A549 (cell line): ENCODE measurements around the gene CNTN4. TPM values are rescaled to one million over a fixed set of nuclear protein-coding genes. Genes with fewer than 3 reads are reported as not detected.
"Not testable (repeated sequence)": the region's sequence is repeated elsewhere in the genome, so short reads cannot be mapped to it uniquely, and the experiment has no call there.

ENCODE experiments used
- ATAC-seq, 2 experiments: fragments of 200-7000 bp in 1 of 2; fragments of >200 bp in 1 of 2; cut with Nextera tagmentation in 1 of 2; cut with Tn5 transposase in 1 of 2; 3 replicates each; pipeline versions ENCODE4 v1.8.0 to v1.9.1; 2018 to 2020; ENCODE audit warnings: mild to moderate bottlenecking in 1 of 2, moderate library complexity in 1 of 2
- CTCF ChIA-PET: fragments of 300-600 bp; sonication (Branson Sonifier 250); formaldehyde crosslinking; extraction: SDS; loops from one replicate; lab custom pipeline; 2021; ENCODE audit warnings: antibody characterized with exemption, inconsistent platforms; lab: Yijun Ruan, JAX
- POLR2A ChIA-PET: fragments of 350-600 bp; formaldehyde crosslinking; extraction: SDS; loops from one replicate; lab custom pipeline; 2021; ENCODE audit warnings: antibody characterized with exemption, inconsistent platforms; lab: Yijun Ruan, JAX
- DNase-seq, 2 experiments: peaks; one replicate each; pipeline versions ENCODE4 v3.0.0 to v3.0.0-alpha.2; 2011 to 2016; ENCODE audit warnings: low read depth in 1 of 2, low spot score in 1 of 2
- FAIRE-seq: peaks from 2 replicates; lab custom pipeline; 2011; peaks lifted over from hg19 to GRCh38; lab: Jason Lieb, UNC
- H3K27ac ChIP-seq, 2 experiments: fragments of >200 bp; sonication (Bioruptor Twin); formaldehyde crosslinking; 3 replicates each; pipeline ENCODE4 v1.5.1; 2016 to 2017
- H3K4me1 ChIP-seq: fragments of >200 bp; sonication (Bioruptor Twin); formaldehyde crosslinking; 3 replicates; pipeline ENCODE4 v1.6.1; 2016
- H3K4me2 ChIP-seq: fragments of >200 bp; sonication (Bioruptor Twin); formaldehyde crosslinking; 3 replicates; pipeline ENCODE4 v1.6.1; 2016
- H3K4me3 ChIP-seq: fragments of >200 bp; sonication (Bioruptor Twin); formaldehyde crosslinking; 3 replicates; pipeline ENCODE4 v1.5.1; 2016
- H3K9me3 ChIP-seq: fragments of >200 bp; sonication (Bioruptor Twin); formaldehyde crosslinking; 3 replicates; pipeline ENCODE4 v1.6.1; 2016
- BHLHE40 ChIP-seq: IDR thresholded peaks from 2 replicates; pipeline ENCODE4 v1.6.1; 2012; ENCODE audit warnings: low read depth, low read length, inconsistent platforms
- CHD4 ChIP-seq: fragments of 200-600 bp; sonication (generic); IDR thresholded peaks from 2 replicates; pipeline ENCODE4 v1.6.1; 2016; ENCODE audit warnings: antibody characterized with exemption, mild to moderate bottlenecking, borderline replicate concordance
- EHF ChIP-seq: fragments of 250-450 bp; sonication (Bioruptor Pico); IDR thresholded peaks from 2 replicates; pipeline ENCODE4 v1.5.0; 2020; ENCODE audit warnings: mild to moderate bottlenecking
- ELK1 ChIP-seq: fragments of 150-350 bp; IDR thresholded peaks from 2 replicates; pipeline ENCODE4 v1.6.1; 2014; ENCODE audit warnings: low read depth, mild to moderate bottlenecking, low read length
- EP300 ChIP-seq, 2 experiments: fragments of >200 bp; sonication (Bioruptor Twin); formaldehyde crosslinking; IDR thresholded peaks; 2 replicates in 1 of 2; 3 replicates in 1 of 2; pipeline ENCODE4 v1.6.1; 2016 to 2017
- GATA3 ChIP-seq: IDR thresholded peaks from 2 replicates; pipeline ENCODE4 v1.6.1; 2012; ENCODE audit warnings: borderline replicate concordance
- HOXB5 ChIP-seq: fragments of 250-450 bp; sonication (Bioruptor Pico); IDR thresholded peaks from 2 replicates; pipeline ENCODE4 v1.5.0; 2020; ENCODE audit warnings: mild to moderate bottlenecking, moderate library complexity
- JUNB ChIP-seq: fragments of >200 bp; sonication (Bioruptor Twin); formaldehyde crosslinking; IDR thresholded peaks from 2 replicates; pipeline ENCODE4 v1.6.1; 2016
- MAFK ChIP-seq: fragments of 450-650 bp; IDR thresholded peaks from 2 replicates; pipeline ENCODE4 v1.6.1; 2014; ENCODE audit not compliant: partially characterized antibody
- NFE2L2 ChIP-seq: fragments of 150-350 bp; conservative IDR thresholded peaks from 2 replicates; pipeline ENCODE4 v1.6.1; 2014; ENCODE audit warnings: low read length
- NPAS2 ChIP-seq: fragments of 250-450 bp; sonication (Bioruptor Pico); IDR thresholded peaks from 2 replicates; pipeline ENCODE4 v1.8.0; 2022; ENCODE audit warnings: mild to moderate bottlenecking, moderate library complexity, borderline replicate concordance
- RFX5 ChIP-seq: fragments of 450-650 bp; IDR thresholded peaks from 2 replicates; pipeline ENCODE4 v1.7.1; 2014; ENCODE audit warnings: antibody characterized with exemption, mild to moderate bottlenecking, moderate library complexity
- SREBF2 ChIP-seq: fragments of 450-650 bp; IDR thresholded peaks from 2 replicates; pipeline ENCODE4 v1.6.1; 2014; ENCODE audit warnings: mild to moderate bottlenecking, moderate library complexity
- TFCP2L1 ChIP-seq: fragments of 250-450 bp; sonication (Bioruptor Pico); IDR thresholded peaks from 2 replicates; pipeline ENCODE4 v1.5.0; 2021; ENCODE audit warnings: mild to moderate bottlenecking
- ZC3H11A ChIP-seq: fragments of 450-650 bp; IDR thresholded peaks from 2 replicates; pipeline ENCODE4 v1.6.1; 2014; ENCODE audit warnings: antibody characterized with exemption, mild to moderate bottlenecking
- ZNF302 ChIP-seq: fragments of 250-450 bp; sonication (Bioruptor Pico); IDR thresholded peaks from 2 replicates; pipeline ENCODE4 v1.9.0; 2021; ENCODE audit warnings: inconsistent platforms, mild to moderate bottlenecking, moderate library complexity
- WGBS: methylation state at CpG from one replicate; pipeline ENCODE4 v1.1.6; 2017; ENCODE audit errors: missing lambda C conversion rate; 5-methylcytosine and 5-hydroxymethylcytosine counted together
- polyA plus RNA-seq, 4 experiments: library from polyadenylated mRNA; depleted of rRNA in 3 of 4; stranded (reverse); fragments of >200 nt; fragmentation: RNase III in 1 of 4; extraction: RNeasy Plus Mini Kit Qiagen cat#74134 plus additional on column Dnase treatment in 1 of 4; gene quantifications; 2 replicates in 3 of 4; 3 replicates in 1 of 4; pipeline ENCODE4 v1.2.3, GENCODE V29; 2011 to 2017
- TF ChIP-seq, protein P1 (sequence below): fragments of >200 bp; sonication (Bioruptor Twin); formaldehyde crosslinking; IDR thresholded peaks from 2 replicates; pipeline ENCODE4 v1.6.1; 2016
- TF ChIP-seq, protein P2 (sequence below): IDR thresholded peaks from 2 replicates; pipeline ENCODE4 v1.6.1; 2012
- TF ChIP-seq, protein P3 (sequence below): fragments of >200 bp; sonication (Bioruptor Twin); formaldehyde crosslinking; IDR thresholded peaks from 3 replicates; pipeline ENCODE4 v1.5.1; 2016

Gene CNTN4
- polyA plus RNA-seq, 2 of the 4 experiments (the other 2 are of a cell fraction) = 0.03 TPM; not detected in 1

DNA sequence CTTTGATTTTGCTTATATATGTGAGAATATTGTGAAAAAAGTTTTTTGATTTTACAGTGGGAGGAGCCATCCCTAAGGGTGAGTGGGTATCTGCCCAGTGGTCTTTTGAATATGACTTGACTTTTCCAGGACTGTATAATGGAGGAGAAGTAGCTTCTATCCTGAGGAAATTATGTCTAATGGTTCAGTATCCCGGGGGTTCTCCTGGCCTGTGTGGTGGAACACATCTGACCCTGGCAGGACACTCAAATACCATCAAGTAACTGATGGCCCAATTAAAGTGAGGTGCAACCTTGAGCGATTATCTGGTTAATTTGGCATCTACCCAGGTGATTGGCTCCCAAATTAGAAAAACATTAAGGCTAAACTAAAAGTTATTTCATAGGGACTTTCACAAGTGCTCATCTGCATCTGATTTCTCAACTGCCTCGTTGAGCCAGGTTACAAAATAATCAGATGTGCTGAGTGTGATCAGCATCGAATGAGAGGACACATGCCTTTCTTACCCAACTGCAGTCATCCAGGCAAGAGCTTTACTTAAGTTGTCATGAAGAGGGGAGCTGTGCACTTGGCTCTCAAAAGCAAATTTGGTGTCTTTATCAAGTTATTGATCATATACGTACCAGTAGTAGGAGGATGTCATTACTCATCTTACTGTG, 810.2 kb downstream of the CNTN4 start (continued):
- TF ChIP-seq, protein P1, sequence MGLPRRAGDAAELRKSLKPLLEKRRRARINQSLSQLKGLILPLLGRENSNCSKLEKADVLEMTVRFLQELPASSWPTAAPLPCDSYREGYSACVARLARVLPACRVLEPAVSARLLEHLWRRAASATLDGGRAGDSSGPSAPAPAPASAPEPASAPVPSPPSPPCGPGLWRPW = no peak
- TF ChIP-seq ELK1 = no peak

GRCh38 chr3:2910997-2911396, 812.3 kb downstream of the CNTN4 start:
- POLR2A ChIA-PET = no interaction called here
- WGBS = 6% methylated on average over 2 of the region's 2 CpGs
- Histone ChIP-seq H3K9me3 (no peaks in the 10 kb centered on the region), H3K4me3 (no peak overlapping the region), H3K27ac (no peak overlapping the region), H3K4me1 (no peaks in the 10 kb centered on the region), H3K4me2 (no peak overlapping the region)
- no peak for DNase-seq
- no peak for FAIRE-seq
- CTCF ChIA-PET = interaction anchor here (1.1 kb wide), 1 partner anchor 11 kb away, joined by 3 read pairs; no protein-coding TSS in a partner anchor
- no peak for TF ChIP-seq EHF (CRISPR knock-in tag)
- TF ChIP-seq CHD4 = no peak
- TF ChIP-seq, protein P2, sequence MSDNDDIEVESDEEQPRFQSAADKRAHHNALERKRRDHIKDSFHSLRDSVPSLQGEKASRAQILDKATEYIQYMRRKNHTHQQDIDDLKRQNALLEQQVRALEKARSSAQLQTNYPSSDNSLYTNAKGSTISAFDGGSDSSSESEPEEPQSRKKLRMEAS = no peak
- TF ChIP-seq BHLHE40 = no peak
- TF ChIP-seq RFX5 = no peak
- no peak for TF ChIP-seq SREBF2
- no peak for TF ChIP-seq NPAS2 (CRISPR knock-in tag)
- no peak for TF ChIP-seq ZNF302 (CRISPR knock-in tag)
- TF ChIP-seq HOXB5 (CRISPR knock-in tag) = no peak
- no peak for TF ChIP-seq ZC3H11A
- no peak for TF ChIP-seq GATA3
- TF ChIP-seq, protein P3, sequence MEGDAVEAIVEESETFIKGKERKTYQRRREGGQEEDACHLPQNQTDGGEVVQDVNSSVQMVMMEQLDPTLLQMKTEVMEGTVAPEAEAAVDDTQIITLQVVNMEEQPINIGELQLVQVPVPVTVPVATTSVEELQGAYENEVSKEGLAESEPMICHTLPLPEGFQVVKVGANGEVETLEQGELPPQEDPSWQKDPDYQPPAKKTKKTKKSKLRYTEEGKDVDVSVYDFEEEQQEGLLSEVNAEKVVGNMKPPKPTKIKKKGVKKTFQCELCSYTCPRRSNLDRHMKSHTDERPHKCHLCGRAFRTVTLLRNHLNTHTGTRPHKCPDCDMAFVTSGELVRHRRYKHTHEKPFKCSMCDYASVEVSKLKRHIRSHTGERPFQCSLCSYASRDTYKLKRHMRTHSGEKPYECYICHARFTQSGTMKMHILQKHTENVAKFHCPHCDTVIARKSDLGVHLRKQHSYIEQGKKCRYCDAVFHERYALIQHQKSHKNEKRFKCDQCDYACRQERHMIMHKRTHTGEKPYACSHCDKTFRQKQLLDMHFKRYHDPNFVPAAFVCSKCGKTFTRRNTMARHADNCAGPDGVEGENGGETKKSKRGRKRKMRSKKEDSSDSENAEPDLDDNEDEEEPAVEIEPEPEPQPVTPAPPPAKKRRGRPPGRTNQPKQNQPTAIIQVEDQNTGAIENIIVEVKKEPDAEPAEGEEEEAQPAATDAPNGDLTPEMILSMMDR = no peak
- ATAC-seq = no peak

GRCh38 chr3:2915826-2916225, 817.2 kb downstream of the CNTN4 start:
- no peak for DNase-seq
- Histone ChIP-seq H3K4me1 (no peaks in the 10 kb centered on the region), H3K27ac (no peak overlapping the region), H3K9me3 (no peaks in the 10 kb centered on the region), H3K4me3 (no peak overlapping the region), H3K4me2 (no peak overlapping the region)
- no peak for ATAC-seq
- FAIRE-seq = no peak
- ChIA-PET CTCF (no interaction called here), POLR2A (no interaction called here)
- 0% methylated on average over 3 of the region's 3 CpGs for WGBS
- TF ChIP-seq ZC3H11A = no peak
- no peak for TF ChIP-seq MAFK
- TF ChIP-seq CHD4 = no peak
- no peak for TF ChIP-seq JUNB
- TF ChIP-seq GATA3 = no peak
- TF ChIP-seq NFE2L2 = no peak
- TF ChIP-seq EP300 (IDR thresholded peaks at IDR 0.05) = no peak
- no peak for TF ChIP-seq TFCP2L1 (CRISPR knock-in tag)

- FAIRE-seq, ATAC-seq, H3K9me3 ChIP-seq, H3K4me3 ChIP-seq, DNase-seq, POLR2A ChIA-PET, CTCF ChIA-PET, H3K27ac ChIP-seq, H3K4me1 ChIP-seq, H3K4me2 ChIP-seq: not testable (repeated sequence)
- WGBS = 0% methylated on average over 1 of the region's 25 CpGs
Observed at GRCh38 chr3:2916640-2917039, 818.0 kb downstream of the CNTN4 start.
